SU-DHL-6 (cell line): ENCODE measurements around the gene PDZD7.

Experiments used
- EZH2phosphoT487 ChIP-seq: fragments of 200-600 bp; sonication (generic), shearing (Covaris generic); conservative IDR thresholded peaks from 2 replicates; pipeline ENCODE4 v1.6.1; 2018; ENCODE audit warnings: mild to moderate bottlenecking, antibody characterized with exemption, low read length, moderate library complexity, mixed read lengths
- TF ChIP-seq, protein P1 (sequence below): fragments of 200-600 bp; sonication (generic); IDR thresholded peaks from one replicate; pipeline ENCODE4 v1.5.1; 2017; ENCODE audit warnings: antibody characterized with exemption, mild to moderate bottlenecking, low read length, moderate library complexity; ENCODE audit not compliant: insufficient read depth, poor library complexity, severe bottlenecking

GRCh38 chr10:100968062-100968736 lies 62.7 kb downstream of the PDZD7 start:
- TF ChIP-seq, protein P1, sequence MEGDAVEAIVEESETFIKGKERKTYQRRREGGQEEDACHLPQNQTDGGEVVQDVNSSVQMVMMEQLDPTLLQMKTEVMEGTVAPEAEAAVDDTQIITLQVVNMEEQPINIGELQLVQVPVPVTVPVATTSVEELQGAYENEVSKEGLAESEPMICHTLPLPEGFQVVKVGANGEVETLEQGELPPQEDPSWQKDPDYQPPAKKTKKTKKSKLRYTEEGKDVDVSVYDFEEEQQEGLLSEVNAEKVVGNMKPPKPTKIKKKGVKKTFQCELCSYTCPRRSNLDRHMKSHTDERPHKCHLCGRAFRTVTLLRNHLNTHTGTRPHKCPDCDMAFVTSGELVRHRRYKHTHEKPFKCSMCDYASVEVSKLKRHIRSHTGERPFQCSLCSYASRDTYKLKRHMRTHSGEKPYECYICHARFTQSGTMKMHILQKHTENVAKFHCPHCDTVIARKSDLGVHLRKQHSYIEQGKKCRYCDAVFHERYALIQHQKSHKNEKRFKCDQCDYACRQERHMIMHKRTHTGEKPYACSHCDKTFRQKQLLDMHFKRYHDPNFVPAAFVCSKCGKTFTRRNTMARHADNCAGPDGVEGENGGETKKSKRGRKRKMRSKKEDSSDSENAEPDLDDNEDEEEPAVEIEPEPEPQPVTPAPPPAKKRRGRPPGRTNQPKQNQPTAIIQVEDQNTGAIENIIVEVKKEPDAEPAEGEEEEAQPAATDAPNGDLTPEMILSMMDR = no peak
- TF ChIP-seq EZH2phosphoT487 = no peak
